HepG2 (cell line): ENCODE data around the gene NRL. TPM values are rescaled to one million over a fixed set of nuclear protein-coding genes. Genes with fewer than 3 reads are reported as not detected.
A peak's percentile ranks its signal among the peaks of the same experiment; 100 is the strongest.

Source experiments
- ADNP ChIP-seq: sonication (generic); formaldehyde crosslinking; IDR thresholded peaks from 2 replicates; pipeline ENCODE4 v1.4.0; 2020; ENCODE audit warnings: missing genetic modification reagents
- KDM6A ChIP-seq: IDR thresholded peaks from 2 replicates; pipeline ENCODE4 v1.6.1; 2016; ENCODE audit warnings: low read depth
- MBNL3 ChIP-seq: fragments of 250-450 bp; sonication (Bioruptor Pico); conservative IDR thresholded peaks from 2 replicates; pipeline ENCODE4 v1.8.0; 2022; ENCODE audit warnings: mild to moderate bottlenecking, inconsistent platforms
- PHF21A ChIP-seq: sonication (generic); formaldehyde crosslinking; IDR thresholded peaks from 2 replicates; pipeline ENCODE4 v1.5.0; 2020; ENCODE audit warnings: mild to moderate bottlenecking, missing genetic modification reagents
- RXRB ChIP-seq: IDR thresholded peaks from 2 replicates; pipeline ENCODE4 v1.6.1; 2016; ENCODE audit warnings: borderline replicate concordance, missing genetic modification reagents, missing compliant biosample characterization
- SIN3B ChIP-seq: fragments of 150-350 bp; IDR thresholded peaks from 2 replicates; pipeline ENCODE4 v1.6.1; 2014; ENCODE audit warnings: low read length
- ZFP90 ChIP-seq: sonication (generic); formaldehyde crosslinking; IDR thresholded peaks from 2 replicates; pipeline ENCODE4 v1.8.0; 2022; ENCODE audit warnings: missing genetic modification reagents, mild to moderate bottlenecking, inconsistent platforms, borderline replicate concordance
- ZNF138 ChIP-seq: sonication (generic); formaldehyde crosslinking; IDR thresholded peaks from 2 replicates; pipeline ENCODE4 v1.5.0; 2020; ENCODE audit warnings: mild to moderate bottlenecking, low read depth, missing genetic modification reagents
- ZNF567 ChIP-seq: sonication (generic); formaldehyde crosslinking; IDR thresholded peaks from 2 replicates; pipeline ENCODE4 v1.8.1; 2023; ENCODE audit warnings: mild to moderate bottlenecking, missing genetic modification reagents, borderline replicate concordance
- ZNF766 ChIP-seq: sonication (generic); formaldehyde crosslinking; IDR thresholded peaks from 2 replicates; pipeline ENCODE4 v1.5.0; 2020; ENCODE audit warnings: missing genetic modification reagents, borderline replicate concordance
- ZSCAN22 ChIP-seq: sonication (generic); formaldehyde crosslinking; IDR thresholded peaks from 2 replicates; pipeline ENCODE4 v1.4.0; 2020; ENCODE audit warnings: mild to moderate bottlenecking, missing genetic modification reagents
- polyA plus RNA-seq, 8 experiments: library from polyadenylated mRNA; depleted of rRNA in 3 of 8; stranded (reverse) in 7 of 8; unstranded in 1 of 8; fragments of >200 nt; fragmentation: Illumina TruSeq in 4 of 8; extraction: Trizol in 4 of 8; gene quantifications; 2 replicates each; pipeline versions ENCODE4 v1.2.1 to v1.2.3, GENCODE V29; 2011 to 2016; ENCODE audit warnings: low read depth in 4 of 8, missing spikeins in 1 of 8, mixed read lengths in 1 of 8; ENCODE audit not compliant: insufficient read depth in 1 of 8
- total RNA-seq, 5 experiments: library from RNA; depleted of rRNA; stranded (reverse); fragments of >200 nt; fragmentation: Illumina TruSeq; extraction: Trizol; gene quantifications; 2 replicates each; pipeline ENCODE4 v1.2.3, GENCODE V29; 2016; ENCODE audit warnings: low read depth in 1 of 5
- TF ChIP-seq, protein P1 (sequence below): sonication (generic); formaldehyde crosslinking; IDR thresholded peaks from 2 replicates; pipeline ENCODE4 v1.4.0; 2020; ENCODE audit warnings: missing genetic modification reagents
- TF ChIP-seq, protein P2 (sequence below): sonication (generic); formaldehyde crosslinking; IDR thresholded peaks from 2 replicates; pipeline ENCODE4 v1.4.0; 2020; ENCODE audit warnings: mild to moderate bottlenecking, missing genetic modification reagents, borderline replicate concordance
- TF ChIP-seq, protein P3 (sequence below): sonication (generic); formaldehyde crosslinking; IDR thresholded peaks from 2 replicates; pipeline ENCODE4 v1.4.0; 2020; ENCODE audit warnings: missing genetic modification reagents, borderline replicate concordance
- TF ChIP-seq, protein P4 (sequence below): sonication (generic); formaldehyde crosslinking; IDR thresholded peaks from 2 replicates; pipeline ENCODE4 v1.8.0; 2022; ENCODE audit warnings: mild to moderate bottlenecking, missing genetic modification reagents, moderate library complexity
- TF ChIP-seq, protein P5 (sequence below): sonication (generic); formaldehyde crosslinking; IDR thresholded peaks from 2 replicates; pipeline ENCODE4 v1.9.0; 2022; ENCODE audit warnings: low read depth, missing genetic modification reagents

The NRL gene
- total and polyA plus RNA-seq, 2 of the 13 experiments (the other 11 are each of a cell fraction or from before 2014, with no cell fraction given) = 2.5 to 4.7 TPM

- peak; percentile 20; the same call in 1 of the 2 replicates for TF ChIP-seq ZNF766 (CRISPR knock-in tag)
- TF ChIP-seq ZNF138 = no peak
- no peak for TF ChIP-seq ZSCAN22 (CRISPR knock-in tag)
- TF ChIP-seq, protein P1, sequence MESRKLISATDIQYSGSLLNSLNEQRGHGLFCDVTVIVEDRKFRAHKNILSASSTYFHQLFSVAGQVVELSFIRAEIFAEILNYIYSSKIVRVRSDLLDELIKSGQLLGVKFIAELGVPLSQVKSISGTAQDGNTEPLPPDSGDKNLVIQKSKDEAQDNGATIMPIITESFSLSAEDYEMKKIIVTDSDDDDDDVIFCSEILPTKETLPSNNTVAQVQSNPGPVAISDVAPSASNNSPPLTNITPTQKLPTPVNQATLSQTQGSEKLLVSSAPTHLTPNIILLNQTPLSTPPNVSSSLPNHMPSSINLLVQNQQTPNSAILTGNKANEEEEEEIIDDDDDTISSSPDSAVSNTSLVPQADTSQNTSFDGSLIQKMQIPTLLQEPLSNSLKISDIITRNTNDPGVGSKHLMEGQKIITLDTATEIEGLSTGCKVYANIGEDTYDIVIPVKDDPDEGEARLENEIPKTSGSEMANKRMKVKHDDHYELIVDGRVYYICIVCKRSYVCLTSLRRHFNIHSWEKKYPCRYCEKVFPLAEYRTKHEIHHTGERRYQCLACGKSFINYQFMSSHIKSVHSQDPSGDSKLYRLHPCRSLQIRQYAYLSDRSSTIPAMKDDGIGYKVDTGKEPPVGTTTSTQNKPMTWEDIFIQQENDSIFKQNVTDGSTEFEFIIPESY (CRISPR knock-in tag) = no peak
- TF ChIP-seq KDM6A = no peak
- 0 out of 2 replicates have a peak, but pooled peaks have one; percentile 82 for TF ChIP-seq ZFP90 (CRISPR knock-in tag)
- TF ChIP-seq SIN3B = no peak; the same call in 1 of the 2 replicates
- no peak for TF ChIP-seq RXRB (CRISPR knock-in tag)
- peak; percentile 87; the same call in 1 of the 2 replicates for TF ChIP-seq MBNL3 (CRISPR knock-in tag)
- TF ChIP-seq, protein P2, sequence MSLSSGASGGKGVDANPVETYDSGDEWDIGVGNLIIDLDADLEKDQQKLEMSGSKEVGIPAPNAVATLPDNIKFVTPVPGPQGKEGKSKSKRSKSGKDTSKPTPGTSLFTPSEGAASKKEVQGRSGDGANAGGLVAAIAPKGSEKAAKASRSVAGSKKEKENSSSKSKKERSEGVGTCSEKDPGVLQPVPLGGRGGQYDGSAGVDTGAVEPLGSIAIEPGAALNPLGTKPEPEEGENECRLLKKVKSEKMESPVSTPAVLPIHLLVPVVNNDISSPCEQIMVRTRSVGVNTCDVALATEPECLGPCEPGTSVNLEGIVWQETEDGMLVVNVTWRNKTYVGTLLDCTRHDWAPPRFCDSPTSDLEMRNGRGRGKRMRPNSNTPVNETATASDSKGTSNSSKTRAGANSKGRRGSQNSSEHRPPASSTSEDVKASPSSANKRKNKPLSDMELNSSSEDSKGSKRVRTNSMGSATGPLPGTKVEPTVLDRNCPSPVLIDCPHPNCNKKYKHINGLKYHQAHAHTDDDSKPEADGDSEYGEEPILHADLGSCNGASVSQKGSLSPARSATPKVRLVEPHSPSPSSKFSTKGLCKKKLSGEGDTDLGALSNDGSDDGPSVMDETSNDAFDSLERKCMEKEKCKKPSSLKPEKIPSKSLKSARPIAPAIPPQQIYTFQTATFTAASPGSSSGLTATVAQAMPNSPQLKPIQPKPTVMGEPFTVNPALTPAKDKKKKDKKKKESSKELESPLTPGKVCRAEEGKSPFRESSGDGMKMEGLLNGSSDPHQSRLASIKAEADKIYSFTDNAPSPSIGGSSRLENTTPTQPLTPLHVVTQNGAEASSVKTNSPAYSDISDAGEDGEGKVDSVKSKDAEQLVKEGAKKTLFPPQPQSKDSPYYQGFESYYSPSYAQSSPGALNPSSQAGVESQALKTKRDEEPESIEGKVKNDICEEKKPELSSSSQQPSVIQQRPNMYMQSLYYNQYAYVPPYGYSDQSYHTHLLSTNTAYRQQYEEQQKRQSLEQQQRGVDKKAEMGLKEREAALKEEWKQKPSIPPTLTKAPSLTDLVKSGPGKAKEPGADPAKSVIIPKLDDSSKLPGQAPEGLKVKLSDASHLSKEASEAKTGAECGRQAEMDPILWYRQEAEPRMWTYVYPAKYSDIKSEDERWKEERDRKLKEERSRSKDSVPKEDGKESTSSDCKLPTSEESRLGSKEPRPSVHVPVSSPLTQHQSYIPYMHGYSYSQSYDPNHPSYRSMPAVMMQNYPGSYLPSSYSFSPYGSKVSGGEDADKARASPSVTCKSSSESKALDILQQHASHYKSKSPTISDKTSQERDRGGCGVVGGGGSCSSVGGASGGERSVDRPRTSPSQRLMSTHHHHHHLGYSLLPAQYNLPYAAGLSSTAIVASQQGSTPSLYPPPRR (CRISPR knock-in tag) = no peak
- TF ChIP-seq ADNP = no peak
- TF ChIP-seq, protein P3, sequence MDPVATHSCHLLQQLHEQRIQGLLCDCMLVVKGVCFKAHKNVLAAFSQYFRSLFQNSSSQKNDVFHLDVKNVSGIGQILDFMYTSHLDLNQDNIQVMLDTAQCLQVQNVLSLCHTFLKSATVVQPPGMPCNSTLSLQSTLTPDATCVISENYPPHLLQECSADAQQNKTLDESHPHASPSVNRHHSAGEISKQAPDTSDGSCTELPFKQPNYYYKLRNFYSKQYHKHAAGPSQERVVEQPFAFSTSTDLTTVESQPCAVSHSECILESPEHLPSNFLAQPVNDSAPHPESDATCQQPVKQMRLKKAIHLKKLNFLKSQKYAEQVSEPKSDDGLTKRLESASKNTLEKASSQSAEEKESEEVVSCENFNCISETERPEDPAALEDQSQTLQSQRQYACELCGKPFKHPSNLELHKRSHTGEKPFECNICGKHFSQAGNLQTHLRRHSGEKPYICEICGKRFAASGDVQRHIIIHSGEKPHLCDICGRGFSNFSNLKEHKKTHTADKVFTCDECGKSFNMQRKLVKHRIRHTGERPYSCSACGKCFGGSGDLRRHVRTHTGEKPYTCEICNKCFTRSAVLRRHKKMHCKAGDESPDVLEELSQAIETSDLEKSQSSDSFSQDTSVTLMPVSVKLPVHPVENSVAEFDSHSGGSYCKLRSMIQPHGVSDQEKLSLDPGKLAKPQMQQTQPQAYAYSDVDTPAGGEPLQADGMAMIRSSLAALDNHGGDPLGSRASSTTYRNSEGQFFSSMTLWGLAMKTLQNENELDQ (CRISPR knock-in tag) = no peak
- no peak for TF ChIP-seq PHF21A
- TF ChIP-seq ZNF567 (CRISPR knock-in tag) = peak; percentile 81
- TF ChIP-seq, protein P4, sequence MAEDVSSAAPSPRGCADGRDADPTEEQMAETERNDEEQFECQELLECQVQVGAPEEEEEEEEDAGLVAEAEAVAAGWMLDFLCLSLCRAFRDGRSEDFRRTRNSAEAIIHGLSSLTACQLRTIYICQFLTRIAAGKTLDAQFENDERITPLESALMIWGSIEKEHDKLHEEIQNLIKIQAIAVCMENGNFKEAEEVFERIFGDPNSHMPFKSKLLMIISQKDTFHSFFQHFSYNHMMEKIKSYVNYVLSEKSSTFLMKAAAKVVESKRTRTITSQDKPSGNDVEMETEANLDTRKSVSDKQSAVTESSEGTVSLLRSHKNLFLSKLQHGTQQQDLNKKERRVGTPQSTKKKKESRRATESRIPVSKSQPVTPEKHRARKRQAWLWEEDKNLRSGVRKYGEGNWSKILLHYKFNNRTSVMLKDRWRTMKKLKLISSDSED (CRISPR knock-in tag) = no peak
- TF ChIP-seq, protein P5, sequence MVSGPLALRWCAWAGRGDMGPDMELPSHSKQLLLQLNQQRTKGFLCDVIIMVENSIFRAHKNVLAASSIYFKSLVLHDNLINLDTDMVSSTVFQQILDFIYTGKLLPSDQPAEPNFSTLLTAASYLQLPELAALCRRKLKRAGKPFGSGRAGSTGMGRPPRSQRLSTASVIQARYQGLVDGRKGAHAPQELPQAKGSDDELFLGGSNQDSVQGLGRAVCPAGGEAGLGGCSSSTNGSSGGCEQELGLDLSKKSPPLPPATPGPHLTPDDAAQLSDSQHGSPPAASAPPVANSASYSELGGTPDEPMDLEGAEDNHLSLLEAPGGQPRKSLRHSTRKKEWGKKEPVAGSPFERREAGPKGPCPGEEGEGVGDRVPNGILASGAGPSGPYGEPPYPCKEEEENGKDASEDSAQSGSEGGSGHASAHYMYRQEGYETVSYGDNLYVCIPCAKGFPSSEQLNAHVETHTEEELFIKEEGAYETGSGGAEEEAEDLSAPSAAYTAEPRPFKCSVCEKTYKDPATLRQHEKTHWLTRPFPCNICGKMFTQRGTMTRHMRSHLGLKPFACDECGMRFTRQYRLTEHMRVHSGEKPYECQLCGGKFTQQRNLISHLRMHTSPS (CRISPR knock-in tag) = peak; percentile 57; the same call in 1 of the 2 replicates
These were observed 826 bp upstream of the NRL start (continued) for GRCh38 chr14:24115422-24116127.
